Prostate gland (tissue), 2 donors: ENCODE data around the gene SEMA6B. TPM values are rescaled to one million over a fixed set of nuclear protein-coding genes. Genes with fewer than 3 reads are reported as not detected.
"Not testable (repeated sequence)": the region's sequence is repeated elsewhere in the genome, so short reads cannot be mapped to it uniquely, and the experiment has no call there.

Experiments
- DNase-seq: peaks from one replicate; pipeline ENCODE4 v3.0.0-alpha.2; 2019; ENCODE audit warnings: low spot score
- H3K27ac ChIP-seq, 2 donors: fragments of 200-600 bp; sonication (generic); 2 replicates each; pipeline ENCODE4 v1.5.1; 2017 to 2019
- H3K27me3 ChIP-seq: fragments of 200-600 bp; sonication (generic); replicated peaks from 2 replicates; pipeline ENCODE4 v1.5.1; 2019; ENCODE audit not compliant: insufficient read depth
- H3K36me3 ChIP-seq, 2 donors: fragments of 200-600 bp; sonication (generic); 1 replicate in 1 of 2; 2 replicates in 1 of 2; pipeline versions ENCODE4 v1.5.1 to v1.8.1; 2017 to 2019
- H3K4me1 ChIP-seq: fragments of 200-600 bp; sonication (generic); replicated peaks from 2 replicates; pipeline ENCODE4 v1.5.1; 2019
- H3K4me3 ChIP-seq, 2 donors: fragments of 200-600 bp; sonication (generic); 2 replicates each; pipeline ENCODE4 v1.5.1; 2017 to 2019
- H3K9me3 ChIP-seq: fragments of 200-600 bp; sonication (generic); 2 replicates; pipeline ENCODE4 v1.5.1; 2017
- CTCF ChIP-seq, 4 experiments: fragments of 200-600 bp in 2 of 4; fragments of 450-650 bp in 2 of 4; sonication (generic) in 2 of 4; IDR thresholded peaks; 1 replicate in 3 of 4; 2 replicates in 1 of 4; pipeline ENCODE4 v1.5.1; 2016 to 2019; ENCODE audit warnings: antibody characterized with exemption in 4 of 4, mild to moderate bottlenecking in 2 of 4, moderate library complexity in 2 of 4
- POLR2A ChIP-seq: fragments of 450-650 bp; IDR thresholded peaks from one replicate; pipeline ENCODE4 v1.6.1; 2016; ENCODE audit warnings: antibody characterized with exemption, mild to moderate bottlenecking
- POLR2AphosphoS5 ChIP-seq: sonication (generic); formaldehyde crosslinking; IDR thresholded peaks from one replicate; pipeline ENCODE4 v1.6.1; 2017; ENCODE audit warnings: antibody characterized with exemption
- WGBS: methylation state at CpG from one replicate; pipeline ENCODE4 v1.1.5; 2018; 5-methylcytosine and 5-hydroxymethylcytosine counted together
- intact Hi-C: fragments of 100-400 bp; cut with DNase I; formaldehyde crosslinking; loops from one replicate; pipeline ENCODE4 v1.14.2; 2022
- total RNA-seq, 2 donors: library from RNA; depleted of rRNA; stranded (reverse); fragments of >200 nt; gene quantifications; one replicate each; pipeline ENCODE4 v1.1.0, GENCODE V29; 2016

SEMA6B gene
- total RNA-seq, 2 donors from 2014 or later = 4.3 to 7.8 TPM

- Histone ChIP-seq H3K4me1 (no peaks in the 10 kb centered on the region), H3K36me3 (no peaks in the 10 kb centered on the region), H3K9me3 (no peaks in the 10 kb centered on the region), H3K4me3 (no peak overlapping the region), H3K27me3 (no peaks in the 10 kb centered on the region), H3K27ac (no peak overlapping the region)
- intact Hi-C loops = no loop called here
- TF ChIP-seq POLR2A (no peak), CTCF (IDR thresholded peaks at IDR 0.05) (no peak), POLR2AphosphoS5 (no peak)
- WGBS = 87% methylated on average over 9 of the region's 9 CpGs
- DNase-seq = no peak
Observed at GRCh38 chr19:4533334-4533733, 26.1 kb downstream of the SEMA6B start.

GRCh38 chr19:4531562-4532165 lies 27.8 kb downstream of the SEMA6B start:
- intact Hi-C loops = no loop called here
- H3K4me1 ChIP-seq = no peaks in the 10 kb centered on the region
- H3K4me3 ChIP-seq = no peak overlapping the region
- 57% methylated on average over 28 of the region's 28 CpGs for WGBS
- no peaks in the 10 kb centered on the region for H3K9me3 ChIP-seq
- no peak for DNase-seq
- no peak overlapping the region for H3K27ac ChIP-seq
- no peak for TF ChIP-seq POLR2A
- TF ChIP-seq CTCF (IDR thresholded peaks at IDR 0.05) = no peak
- TF ChIP-seq POLR2AphosphoS5 = no peak
- H3K27me3 ChIP-seq = no peaks in the 10 kb centered on the region
- no peaks in the 10 kb centered on the region for H3K36me3 ChIP-seq

DNA sequence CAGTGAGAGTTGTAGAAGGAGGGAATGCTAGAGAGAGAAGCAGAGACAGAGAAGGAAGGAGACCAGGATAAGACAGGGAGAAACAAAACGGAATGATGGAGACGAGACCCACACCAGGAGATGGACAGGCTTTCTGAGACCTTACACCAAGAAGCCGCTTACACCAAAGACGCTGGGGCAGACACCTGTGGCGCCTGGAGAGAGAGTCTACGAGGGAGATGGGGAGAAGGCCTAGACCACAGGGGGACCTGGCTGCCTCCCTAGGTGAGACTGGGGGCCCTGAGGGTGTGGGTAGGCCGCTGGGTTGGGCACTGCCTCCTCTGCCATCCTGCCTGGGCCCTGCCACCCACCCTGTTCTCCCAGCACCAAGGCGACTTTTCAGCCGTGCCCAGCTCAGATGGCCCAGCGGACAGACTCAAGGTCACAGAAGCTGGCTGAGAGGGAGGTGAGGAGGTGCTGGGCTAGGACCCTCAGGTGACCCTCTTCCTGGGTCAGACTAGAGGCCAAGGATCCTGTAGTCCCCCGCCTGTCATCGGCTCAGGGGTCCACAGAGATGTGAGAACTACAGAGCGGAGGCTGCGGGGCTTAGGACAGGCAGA lies 29.5 kb downstream of the SEMA6B start:
- 86% methylated on average over 12 of the region's 14 CpGs for WGBS
- TF ChIP-seq POLR2AphosphoS5 = no peak
- no peak for TF ChIP-seq CTCF (IDR thresholded peaks at IDR 0.05)
- TF ChIP-seq POLR2A = no peak
- no peaks in the 10 kb centered on the region for H3K9me3 ChIP-seq
- H3K27me3 ChIP-seq = no peaks in the 10 kb centered on the region
- no peaks in the 10 kb centered on the region for H3K4me1 ChIP-seq
- intact Hi-C loops = loop anchor here (10.0 kb wide), 1 partner anchor 265 kb away; no protein-coding TSS in a partner anchor
- H3K27ac ChIP-seq = no peak overlapping the region
- no peak for DNase-seq
- no peak overlapping the region for H3K4me3 ChIP-seq
- no peaks in the 10 kb centered on the region for H3K36me3 ChIP-seq

DNA sequence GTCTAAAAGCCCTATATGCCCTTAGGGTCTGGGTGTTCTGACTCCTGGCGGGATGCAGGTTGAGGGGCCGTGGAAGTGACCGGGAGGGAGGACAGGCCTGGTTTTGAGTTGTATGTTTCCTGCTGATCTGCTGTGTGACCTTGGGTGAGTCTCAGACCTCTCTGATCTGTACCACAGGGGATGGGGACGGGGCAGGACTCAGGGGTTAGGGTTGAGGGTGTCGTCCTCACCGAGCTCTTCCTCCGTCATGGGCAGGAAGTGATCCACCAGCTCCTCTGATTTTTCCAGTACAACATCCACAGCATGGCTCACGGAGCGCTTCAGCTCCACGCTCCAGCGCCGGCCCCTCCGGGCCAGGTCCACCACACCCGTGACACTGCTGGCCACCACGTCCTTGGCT lies 30.6 kb downstream of the SEMA6B start:
- H3K36me3 ChIP-seq = no peaks in the 10 kb centered on the region
- H3K27me3 ChIP-seq = no peaks in the 10 kb centered on the region
- 87% methylated on average over 15 of the region's 15 CpGs for WGBS
- no peaks in the 10 kb centered on the region for H3K4me1 ChIP-seq
- H3K4me3 ChIP-seq = no peak overlapping the region
- intact Hi-C loops = loop anchor here (10.0 kb wide), 1 partner anchor 264 kb away; no protein-coding TSS in a partner anchor
- TF ChIP-seq POLR2A (no peak), CTCF (IDR thresholded peaks at IDR 0.05) (no peak), POLR2AphosphoS5 (no peak)
- H3K9me3 ChIP-seq = no peaks in the 10 kb centered on the region
- no peak overlapping the region for H3K27ac ChIP-seq
- no peak for DNase-seq

DNA sequence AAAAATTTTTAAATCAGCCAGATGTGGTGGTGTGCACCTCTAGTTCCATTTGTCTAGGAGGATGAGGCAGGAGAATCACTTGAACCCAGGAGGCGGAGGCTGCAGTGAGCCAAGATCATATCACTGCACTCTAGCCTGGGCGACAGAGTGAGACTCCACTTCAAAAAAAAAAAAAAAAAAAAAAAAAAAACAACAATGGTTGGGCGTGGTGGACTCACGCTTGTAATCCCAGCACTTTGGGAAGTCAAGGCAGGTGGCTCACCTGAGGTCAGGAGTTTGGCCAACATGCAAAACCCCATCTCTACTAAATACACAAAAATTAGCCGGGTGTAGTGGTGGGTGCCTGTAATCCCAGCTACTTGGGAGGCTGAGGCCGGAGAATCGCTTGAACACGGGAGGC lies 32.1 kb downstream of the SEMA6B start:
- intact Hi-C loops = loop anchor here (10.0 kb wide), 1 partner anchor 263 kb away; no protein-coding TSS in a partner anchor
- not testable (repeated sequence) for DNase-seq, H3K9me3 ChIP-seq, H3K4me3 ChIP-seq, H3K27ac ChIP-seq, H3K27me3 ChIP-seq, H3K36me3 ChIP-seq, H3K4me1 ChIP-seq
- 79% methylated on average over 8 of the region's 8 CpGs for WGBS
